Measurements from ENCODE around the gene TTLL6. TPM values are rescaled to one million over a fixed set of nuclear protein-coding genes. Genes with fewer than 3 reads are reported as not detected.

Gene TTLL6
- polyA plus RNA-seq, 2 of the 4 experiments (the other 2 are of a cell fraction), result 1.6 to 7.8 TPM

- TF ChIP-seq ZNF302 (CRISPR knock-in tag; IDR thresholded peaks at IDR 0.05) (no peak), SREBF2 (IDR thresholded peaks at IDR 0.05) (no peak), HMGXB4 (CRISPR knock-in tag; IDR thresholded peaks at IDR 0.05; ENCODE audit: borderline replicate concordance) (no peak), ZSCAN20 (CRISPR knock-in tag; IDR thresholded peaks at IDR 0.05) (no peak), RARB (CRISPR knock-in tag; IDR thresholded peaks at IDR 0.05) (no peak), CBX8 (IDR thresholded peaks at IDR 0.05) (no peak), EHF (CRISPR knock-in tag; IDR thresholded peaks at IDR 0.05) (no peak)
Measured at GRCh38 chr17:48737330-48738043, 79.5 kb downstream of the TTLL6 start (continued).

- H3K4me2 ChIP-seq, result no peak overlapping the region
- CTCF ChIA-PET, result interaction anchor here (1.1 to 33.0 kb wide), 11 partner anchors 9 to 298 kb away, joined by 3 to 852 read pairs (median 11); partner anchors contain the start of genes HOXB13, PRAC1 and PRAC2
- 0 out of 6 replicates have a peak, but pooled peaks of 1 of the 2 experiments have one; percentile 17 for ATAC-seq
- no peaks in the 10 kb centered on the region for H3K4me1 ChIP-seq
- H3K4me3 ChIP-seq, result no peak overlapping the region
- H3K9me3 ChIP-seq, result no peaks in the 10 kb centered on the region
- DNase-seq (ENCODE audit: low read depth in 1 of 2, low spot score in 1 of 2), result no peak
- FAIRE-seq, result no peak
- H3K27ac ChIP-seq, result no peak overlapping the region
- WGBS (ENCODE audit: missing lambda C conversion rate), result 77% methylated on average over 7 of the region's 7 CpGs
- POLR2A ChIA-PET, result no interaction called here
- TF ChIP-seq REST (IDR thresholded peaks at IDR 0.05), result no peak
- TF ChIP-seq EP300 (IDR thresholded peaks at IDR 0.05), result no peak
- no peak for TF ChIP-seq HEYL (CRISPR knock-in tag; IDR thresholded peaks at IDR 0.05)
- TF ChIP-seq BHLHE40 (IDR thresholded peaks at IDR 0.05; ENCODE audit: low read depth, low read length), result no peak
- TF ChIP-seq BCL3 (IDR thresholded peaks at IDR 0.05), result no peak
- TF ChIP-seq CHD2 (IDR thresholded peaks at IDR 0.05; ENCODE audit: low read length, partially characterized antibody), result no peak
- no peak for TF ChIP-seq RFX5 (IDR thresholded peaks at IDR 0.05)
- no peak for TF ChIP-seq KDM1A (IDR thresholded peaks at IDR 0.05; ENCODE audit: low read depth)
- no peak for TF ChIP-seq ZC3H11A (IDR thresholded peaks at IDR 0.05)
- no peak for TF ChIP-seq ESRRA (IDR thresholded peaks at IDR 0.05; ENCODE audit: borderline replicate concordance, low read length)
- TF ChIP-seq NFE2L2 (conservative IDR thresholded peaks at IDR 0.05; ENCODE audit: low read length), result no peak
- TF ChIP-seq HES2 (IDR thresholded peaks at IDR 0.05), result no peak
- TF ChIP-seq GATA3 (IDR thresholded peaks at IDR 0.05; ENCODE audit: borderline replicate concordance), result no peak
- no peak for TF ChIP-seq HOXB13 (CRISPR knock-in tag; IDR thresholded peaks at IDR 0.05; ENCODE audit: low read depth)
- no peak for TF ChIP-seq MAX (IDR thresholded peaks at IDR 0.05)
- no peak for TF ChIP-seq ZSCAN20 (CRISPR knock-in tag; IDR thresholded peaks at IDR 0.05)
- TF ChIP-seq MYC (IDR thresholded peaks at IDR 0.05; ENCODE audit: borderline replicate concordance, low read length), result no peak
- TF ChIP-seq RARB (CRISPR knock-in tag; IDR thresholded peaks at IDR 0.05), result no peak
- TF ChIP-seq EHMT2 (IDR thresholded peaks at IDR 0.05; ENCODE audit: low read depth), result no peak
- TF ChIP-seq TFCP2L1 (CRISPR knock-in tag; IDR thresholded peaks at IDR 0.05), result no peak
Measured at GRCh38 chr17:48735062-48735351, 82.0 kb downstream of the TTLL6 start.
